CD4-positive, CD25-positive, alpha-beta regulatory T cell (primary cell): ENCODE results near the gene DYNC1I1. TPM values are rescaled to one million over a fixed set of nuclear protein-coding genes. Genes with fewer than 3 reads are reported as not detected.

Source experiments
- ATAC-seq, 2 donors: fragments of 150-1000 bp; cut with Tn5 transposase; one replicate each; pipeline ENCODE4 v1.10.0; 2021; ENCODE audit warnings: low read depth in 2 of 2, moderate number of reproducible peaks in 2 of 2, moderate library complexity in 1 of 2
- DNase-seq, 3 donors: peaks; one replicate each; pipeline versions ENCODE4 v3.0.0 to v3.0.0-alpha.2; 2012 to 2022; ENCODE audit warnings: mixed read lengths in 1 of 3
- H3K27ac ChIP-seq: one replicate; pipeline ENCODE4 v1.7.0; 2013; ENCODE audit warnings: mild to moderate bottlenecking, low read length; ENCODE audit not compliant: insufficient read depth, poor library complexity, severe bottlenecking
- H3K27me3 ChIP-seq: one replicate; pipeline ENCODE4 v1.7.0; 2013; ENCODE audit warnings: low read length; ENCODE audit not compliant: control insufficient read depth, insufficient read depth
- H3K36me3 ChIP-seq: one replicate; pipeline ENCODE4 v1.7.0; 2013; ENCODE audit warnings: mild to moderate bottlenecking, low read length, moderate library complexity; ENCODE audit not compliant: control insufficient read depth, insufficient read depth
- H3K4me1 ChIP-seq: 2 replicates; pipeline ENCODE4 v1.7.0; 2013; ENCODE audit warnings: mild to moderate bottlenecking, low read length; ENCODE audit not compliant: insufficient read depth, control insufficient read depth, poor library complexity, severe bottlenecking
- H3K4me3 ChIP-seq: one replicate; pipeline ENCODE4 v1.7.0; 2013; ENCODE audit warnings: low read depth, mild to moderate bottlenecking, low read length, moderate library complexity
- H3K9me3 ChIP-seq, 2 experiments: 1 replicate in 1 of 2; 2 replicates in 1 of 2; pipeline ENCODE4 v1.7.0; 2013; ENCODE audit warnings: low read length in 2 of 2, mild to moderate bottlenecking in 1 of 2, moderate library complexity in 1 of 2; ENCODE audit not compliant: control insufficient read depth in 2 of 2
- H3K27ac Mint-ChIP-seq, 3 donors: one replicate each; pipeline ENCODE4 v1.8.0; 2020 to 2022; ENCODE audit warnings: mild to moderate bottlenecking in 3 of 3, mixed read lengths in 3 of 3, moderate library complexity in 2 of 3
- H3K27me3 Mint-ChIP-seq: one replicate; pipeline ENCODE4 v1.8.0; 2022; ENCODE audit warnings: mild to moderate bottlenecking, mixed read lengths
- H3K36me3 Mint-ChIP-seq: one replicate; pipeline ENCODE4 v1.8.0; 2020; ENCODE audit warnings: mixed read lengths
- H3K4me1 Mint-ChIP-seq, 4 donors: one replicate each; pipeline ENCODE4 v1.8.0; 2020 to 2022; ENCODE audit warnings: mixed read lengths in 4 of 4, mild to moderate bottlenecking in 1 of 4
- H3K4me3 Mint-ChIP-seq, 4 donors: one replicate each; pipeline ENCODE4 v1.8.0; 2020 to 2022; ENCODE audit warnings: mild to moderate bottlenecking in 4 of 4, mixed read lengths in 4 of 4, moderate library complexity in 3 of 4
- H3K9me3 Mint-ChIP-seq, 7 donors: one replicate each; pipeline ENCODE4 v1.8.0; 2020 to 2022; ENCODE audit warnings: mixed read lengths in 7 of 7, mild to moderate bottlenecking in 3 of 7, moderate library complexity in 2 of 7
- polyA plus RNA-seq, 4 donors: library from polyadenylated mRNA; unstranded; fragments of 300-500 nt; fragmentation: Illumina TruSeq; gene quantifications; one replicate each; pipeline ENCODE4 v1.2.3, GENCODE V29; 2021
- total RNA-seq: library from RNA; stranded (reverse); gene quantifications from one replicate; pipeline ENCODE4 v1.2.3, GENCODE V29; 2022

The DYNC1I1 gene
- total and polyA plus RNA-seq, 5 donors from 2014 or later: not detected

DNA sequence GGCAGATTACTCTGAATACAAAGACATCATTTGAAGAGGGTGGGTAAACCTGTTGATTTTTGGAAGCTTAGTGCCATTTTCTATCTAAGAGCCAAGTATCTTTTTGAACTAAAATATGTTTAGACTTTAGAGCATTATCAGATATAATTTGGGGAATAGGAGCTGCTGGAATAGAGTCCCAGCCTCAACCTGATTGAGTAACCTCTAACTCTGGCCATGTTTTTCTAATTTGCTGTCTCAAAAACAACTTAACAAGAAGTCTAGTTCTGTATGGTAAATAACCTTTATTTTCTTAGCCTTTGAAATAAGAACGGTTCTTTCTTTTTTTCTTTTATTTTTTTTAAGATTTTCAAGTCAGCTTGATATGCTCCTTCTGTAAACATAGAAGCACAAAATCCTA, 224.5 kb downstream of the DYNC1I1 start:
- no peaks in the 10 kb centered on the region for H3K36me3 ChIP-seq
- Mint-ChIP-seq H3K9me3 (peaks cover 0 to 3% (median 0%) of the 10 kb centered on the region in 7 donors), H3K4me3 (no peak overlapping the region), H3K36me3 (no peaks in the 10 kb centered on the region), H3K27me3 (peaks cover 4% of the 10 kb centered on the region), H3K27ac (no peak overlapping the region), H3K4me1 (no peaks in the 10 kb centered on the region)
- H3K27ac ChIP-seq: no peak overlapping the region
- ATAC-seq (no peak), DNase-seq (no peak)
- no peaks in the 10 kb centered on the region for H3K9me3 ChIP-seq
- no peak overlapping the region for H3K4me3 ChIP-seq
- H3K27me3 ChIP-seq: no peaks in the 10 kb centered on the region
- H3K4me1 ChIP-seq: no peaks in the 10 kb centered on the region

DNA sequence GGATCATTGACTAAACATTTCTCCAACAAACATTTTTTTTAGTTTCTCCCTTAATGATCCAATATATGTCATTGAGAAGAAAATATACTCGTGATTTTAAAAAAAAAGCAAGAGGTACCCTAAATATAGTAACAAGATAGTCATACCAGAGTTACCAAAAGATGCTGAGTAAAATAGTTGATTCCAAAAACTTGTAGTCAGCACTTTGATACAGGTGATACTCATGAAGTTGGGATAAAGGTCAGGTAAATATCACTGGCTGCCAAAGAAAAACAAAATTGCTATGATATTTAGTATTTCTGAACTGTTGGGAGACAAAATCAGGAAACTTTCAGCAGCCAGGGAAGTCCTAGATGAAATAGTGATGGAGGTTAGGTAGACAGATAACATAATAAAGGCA, 225.3 kb downstream of the DYNC1I1 start:
- DNase-seq (no peak), ATAC-seq (no peak)
- Mint-ChIP-seq H3K27me3 (peaks cover 4% of the 10 kb centered on the region), H3K9me3 (peaks cover 0 to 3% (median 0%) of the 10 kb centered on the region in 7 donors), H3K4me1 (no peaks in the 10 kb centered on the region), H3K4me3 (no peak overlapping the region), H3K36me3 (no peaks in the 10 kb centered on the region), H3K27ac (no peak overlapping the region)
- H3K9me3 ChIP-seq: no peaks in the 10 kb centered on the region
- H3K36me3 ChIP-seq: no peaks in the 10 kb centered on the region
- H3K4me3 ChIP-seq: no peak overlapping the region
- no peak overlapping the region for H3K27ac ChIP-seq
- no peaks in the 10 kb centered on the region for H3K4me1 ChIP-seq
- no peaks in the 10 kb centered on the region for H3K27me3 ChIP-seq

DNA sequence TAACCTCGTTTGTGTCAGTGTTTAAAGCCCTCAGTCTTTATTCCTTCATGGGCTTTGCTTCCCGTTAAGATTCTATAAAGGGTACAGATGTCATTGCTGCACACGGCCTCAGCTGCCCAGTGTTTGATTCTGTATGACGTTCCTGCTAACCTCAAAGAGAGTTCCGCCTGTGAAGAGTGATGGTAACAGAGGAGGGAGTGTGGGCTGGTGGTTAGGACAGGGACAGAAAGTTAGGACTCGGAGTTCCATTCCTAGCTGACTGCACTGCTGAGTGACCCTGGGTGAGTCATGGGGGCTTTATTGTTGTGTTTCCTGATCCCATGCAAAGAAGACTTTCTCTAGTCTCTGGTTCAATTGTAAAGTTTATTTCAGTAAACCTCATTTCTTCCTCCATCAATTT, 227.1 kb downstream of the DYNC1I1 start:
- H3K4me1 Mint-ChIP-seq: no peaks in the 10 kb centered on the region
- Histone ChIP-seq H3K9me3 (no peaks in the 10 kb centered on the region), H3K4me3 (no peak overlapping the region), H3K4me1 (no peaks in the 10 kb centered on the region), H3K27me3 (peaks cover under 1% of the 10 kb centered on the region), H3K36me3 (no peaks in the 10 kb centered on the region), H3K27ac (no peak overlapping the region)
- H3K36me3 Mint-ChIP-seq: no peaks in the 10 kb centered on the region
- DNase-seq: no peak
- H3K4me3 Mint-ChIP-seq: no peak overlapping the region
- H3K9me3 Mint-ChIP-seq: peaks cover 0 to 2% (median 0%) of the 10 kb centered on the region in 7 donors
- no peak for ATAC-seq
- peaks cover 4% of the 10 kb centered on the region for H3K27me3 Mint-ChIP-seq
- H3K27ac Mint-ChIP-seq: no peak overlapping the region

DNA sequence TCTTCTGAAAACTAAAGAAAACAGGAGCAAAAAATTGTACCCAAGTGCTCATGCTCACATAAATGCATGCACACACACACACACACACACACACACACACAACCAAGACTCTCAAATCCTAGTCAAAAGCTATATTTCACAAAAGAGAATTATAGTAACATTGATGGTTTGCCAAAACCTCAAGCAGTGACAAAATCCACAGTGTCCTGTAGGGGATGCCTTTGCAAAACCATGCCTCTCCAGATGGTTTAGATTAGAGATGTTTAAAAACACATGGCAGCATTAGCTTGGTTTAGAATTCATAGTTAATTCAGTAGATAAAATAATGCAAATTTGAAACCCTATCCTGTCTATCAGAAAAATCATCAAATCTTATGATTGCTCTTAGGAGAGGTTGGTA, 232.2 kb downstream of the DYNC1I1 start:
- H3K27ac ChIP-seq: no peak overlapping the region
- peaks cover 2% of the 10 kb centered on the region for H3K27me3 ChIP-seq
- Mint-ChIP-seq H3K4me1 (no peaks in the 10 kb centered on the region), H3K9me3 (peaks cover 0 to 3% (median 0%) of the 10 kb centered on the region in 7 donors), H3K27ac (no peak overlapping the region), H3K36me3 (no peaks in the 10 kb centered on the region), H3K4me3 (no peak overlapping the region), H3K27me3 (peaks cover 5% of the 10 kb centered on the region)
- H3K36me3 ChIP-seq: no peaks in the 10 kb centered on the region
- H3K4me1 ChIP-seq: no peaks in the 10 kb centered on the region
- DNase-seq: no peak
- ATAC-seq: no peak
- no peaks in the 10 kb centered on the region for H3K9me3 ChIP-seq
- no peak overlapping the region for H3K4me3 ChIP-seq

DNA sequence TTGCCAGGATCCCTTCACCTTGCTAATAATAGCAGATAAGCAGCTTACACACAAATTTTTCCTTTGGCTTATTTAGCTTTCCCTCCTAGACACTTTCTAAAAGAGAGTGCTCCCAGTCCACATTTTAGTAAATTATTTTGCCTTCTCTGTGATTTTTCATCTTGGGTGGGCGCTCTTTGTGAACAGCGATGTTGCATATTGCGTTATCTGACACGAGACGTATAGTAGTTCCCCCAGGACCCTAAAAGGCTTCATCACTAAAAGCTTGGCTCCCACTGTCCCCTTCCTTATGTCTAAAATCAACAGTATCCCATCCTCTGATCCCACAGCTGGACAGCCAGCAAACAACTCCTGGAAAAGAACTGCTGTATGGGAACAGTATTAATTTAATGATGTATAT, 232.9 kb downstream of the DYNC1I1 start:
- peaks cover 5% of the 10 kb centered on the region for H3K27me3 Mint-ChIP-seq
- Histone ChIP-seq H3K4me3 (no peak overlapping the region), H3K27me3 (peaks cover 2% of the 10 kb centered on the region), H3K27ac (no peak overlapping the region), H3K9me3 (no peaks in the 10 kb centered on the region), H3K4me1 (no peaks in the 10 kb centered on the region), H3K36me3 (no peaks in the 10 kb centered on the region)
- no peak overlapping the region for H3K4me3 Mint-ChIP-seq
- no peak for DNase-seq
- no peak overlapping the region for H3K27ac Mint-ChIP-seq
- H3K4me1 Mint-ChIP-seq: no peaks in the 10 kb centered on the region
- ATAC-seq: no peak
- H3K9me3 Mint-ChIP-seq: peaks cover 0 to 3% (median 0%) of the 10 kb centered on the region in 7 donors
- H3K36me3 Mint-ChIP-seq: no peaks in the 10 kb centered on the region

DNA sequence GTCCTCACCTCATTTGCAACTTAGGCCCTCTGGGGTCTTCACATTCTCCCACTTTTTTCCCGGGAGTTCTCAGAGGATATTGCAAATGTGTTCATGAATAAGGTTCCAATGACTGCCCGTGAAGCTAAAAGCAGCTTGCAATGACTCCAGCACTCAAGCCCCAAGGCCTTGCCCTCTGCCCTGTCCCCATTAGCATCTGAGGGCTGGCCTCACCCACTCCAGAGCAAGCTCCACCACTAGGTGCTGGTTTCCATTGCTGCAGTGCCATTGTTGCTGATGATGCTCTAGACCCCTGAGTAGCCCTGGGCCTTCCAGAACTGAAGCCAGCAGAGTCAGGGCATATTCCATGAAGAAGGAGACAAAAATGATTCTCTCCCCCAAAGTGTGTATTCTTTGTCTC, 236.8 kb downstream of the DYNC1I1 start:
- H3K27me3 ChIP-seq: peaks cover 2% of the 10 kb centered on the region
- no peaks in the 10 kb centered on the region for H3K36me3 Mint-ChIP-seq
- no peak overlapping the region for H3K27ac Mint-ChIP-seq
- peaks cover 0 to 3% (median 0%) of the 10 kb centered on the region in 7 donors for H3K9me3 Mint-ChIP-seq
- no peaks in the 10 kb centered on the region for H3K9me3 ChIP-seq
- ATAC-seq: no peak
- no peak overlapping the region for H3K27ac ChIP-seq
- H3K4me1 Mint-ChIP-seq: no peaks in the 10 kb centered on the region
- H3K27me3 Mint-ChIP-seq: peaks cover 5% of the 10 kb centered on the region
- DNase-seq: no peak
- no peaks in the 10 kb centered on the region for H3K36me3 ChIP-seq
- H3K4me3 ChIP-seq: no peak overlapping the region
- H3K4me3 Mint-ChIP-seq: no peak overlapping the region
- H3K4me1 ChIP-seq: no peaks in the 10 kb centered on the region

DNA sequence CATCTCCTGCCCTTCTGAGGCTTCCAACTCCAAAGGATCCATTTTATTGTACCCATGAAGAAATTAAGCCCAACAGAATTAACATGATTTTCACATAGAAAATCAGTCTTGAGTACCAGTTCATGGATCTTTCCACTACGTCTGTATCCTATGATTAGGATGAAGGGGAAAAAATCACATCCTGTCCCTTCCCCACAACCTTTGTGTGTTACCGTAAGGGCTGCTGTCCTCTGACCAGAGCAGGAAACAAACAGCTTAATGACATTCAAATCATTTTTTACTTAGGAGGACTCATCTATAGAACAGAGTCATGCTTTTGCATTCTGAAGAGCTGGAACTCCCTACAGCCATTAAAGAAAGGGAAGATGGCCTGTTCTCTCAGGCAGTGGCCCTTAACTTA, 241.5 kb downstream of the DYNC1I1 start:
- Histone ChIP-seq H3K27ac (no peak overlapping the region), H3K9me3 (no peaks in the 10 kb centered on the region), H3K4me3 (no peak overlapping the region), H3K27me3 (peaks cover 2% of the 10 kb centered on the region), H3K4me1 (no peaks in the 10 kb centered on the region), H3K36me3 (no peaks in the 10 kb centered on the region)
- Mint-ChIP-seq H3K4me3 (no peak overlapping the region), H3K27me3 (no peaks in the 10 kb centered on the region), H3K27ac (no peak overlapping the region), H3K9me3 (peaks cover 0 to 2% (median 0%) of the 10 kb centered on the region in 7 donors), H3K36me3 (no peaks in the 10 kb centered on the region), H3K4me1 (no peaks in the 10 kb centered on the region)
- no peak for ATAC-seq
- no peak for DNase-seq

DNA sequence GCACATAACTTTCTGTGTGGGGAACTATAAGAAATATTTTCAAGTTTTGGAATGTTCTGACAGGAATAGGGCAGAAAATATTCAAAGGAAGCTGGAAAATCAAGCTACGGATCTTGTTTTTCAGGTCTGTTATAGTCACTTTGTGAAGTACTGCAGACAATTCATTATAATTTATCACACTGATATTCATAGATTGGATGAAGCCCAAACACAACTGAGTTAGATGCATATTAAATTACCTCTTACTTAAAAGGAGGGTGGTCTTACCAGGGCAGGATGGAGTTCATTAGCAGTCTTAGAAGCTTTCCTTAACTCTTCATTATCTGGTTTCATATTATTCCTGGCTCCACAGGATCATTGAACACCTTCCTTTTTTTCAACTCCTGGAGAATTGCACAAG, 242.3 kb downstream of the DYNC1I1 start:
- Mint-ChIP-seq H3K27me3 (no peaks in the 10 kb centered on the region), H3K36me3 (no peaks in the 10 kb centered on the region), H3K27ac (no peak overlapping the region), H3K9me3 (peaks cover 0 to 2% (median 0%) of the 10 kb centered on the region in 7 donors), H3K4me1 (no peaks in the 10 kb centered on the region), H3K4me3 (no peak overlapping the region)
- no peak overlapping the region for H3K27ac ChIP-seq
- H3K4me3 ChIP-seq: no peak overlapping the region
- no peaks in the 10 kb centered on the region for H3K9me3 ChIP-seq
- no peaks in the 10 kb centered on the region for H3K4me1 ChIP-seq
- DNase-seq: no peak
- ATAC-seq: no peak
- H3K27me3 ChIP-seq: peaks cover 2% of the 10 kb centered on the region
- H3K36me3 ChIP-seq: no peaks in the 10 kb centered on the region
